Measurements from ENCODE around the gene SMG7.

Gene SMG7

GRCh38 chr1:183495420-183495819, 23.1 kb downstream of the SMG7 start (continued):
- TF ChIP-seq, protein P1, sequence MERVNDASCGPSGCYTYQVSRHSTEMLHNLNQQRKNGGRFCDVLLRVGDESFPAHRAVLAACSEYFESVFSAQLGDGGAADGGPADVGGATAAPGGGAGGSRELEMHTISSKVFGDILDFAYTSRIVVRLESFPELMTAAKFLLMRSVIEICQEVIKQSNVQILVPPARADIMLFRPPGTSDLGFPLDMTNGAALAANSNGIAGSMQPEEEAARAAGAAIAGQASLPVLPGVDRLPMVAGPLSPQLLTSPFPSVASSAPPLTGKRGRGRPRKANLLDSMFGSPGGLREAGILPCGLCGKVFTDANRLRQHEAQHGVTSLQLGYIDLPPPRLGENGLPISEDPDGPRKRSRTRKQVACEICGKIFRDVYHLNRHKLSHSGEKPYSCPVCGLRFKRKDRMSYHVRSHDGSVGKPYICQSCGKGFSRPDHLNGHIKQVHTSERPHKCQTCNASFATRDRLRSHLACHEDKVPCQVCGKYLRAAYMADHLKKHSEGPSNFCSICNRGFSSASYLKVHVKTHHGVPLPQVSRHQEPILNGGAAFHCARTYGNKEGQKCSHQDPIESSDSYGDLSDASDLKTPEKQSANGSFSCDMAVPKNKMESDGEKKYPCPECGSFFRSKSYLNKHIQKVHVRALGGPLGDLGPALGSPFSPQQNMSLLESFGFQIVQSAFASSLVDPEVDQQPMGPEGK (tag by site-specific recombination; IDR thresholded peaks at IDR 0.05) = no peak
- TF ChIP-seq SCRT1 (tag by site-specific recombination; IDR thresholded peaks at IDR 0.05; ENCODE audit: borderline replicate concordance) = no peak
- TF ChIP-seq ZNF10 (tag by site-specific recombination; IDR thresholded peaks at IDR 0.05) = no peak
- no peak for TF ChIP-seq ZBTB17 (tag by site-specific recombination; IDR thresholded peaks at IDR 0.05)

DNA sequence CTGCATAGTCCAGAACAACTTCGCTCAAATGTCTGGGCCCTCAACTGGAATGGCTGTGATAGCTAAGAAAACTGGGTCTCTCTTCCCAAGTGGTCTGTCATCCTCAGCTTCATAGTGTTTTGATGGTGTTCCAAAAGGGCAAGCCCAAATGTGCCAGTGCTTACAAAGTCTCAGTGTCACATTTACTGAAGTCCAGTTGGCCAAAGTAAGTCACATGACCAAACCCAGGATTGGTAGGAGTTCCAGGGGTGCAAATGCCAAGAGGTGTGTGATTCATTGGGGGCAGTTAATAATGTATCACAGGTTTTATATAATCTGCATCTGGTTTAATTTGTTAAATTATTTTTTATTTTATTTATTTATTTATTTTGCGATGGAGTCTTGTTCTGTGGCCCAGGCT, 24.9 kb downstream of the SMG7 start:
- Histone ChIP-seq H3K4me3 (ENCODE audit: low read depth, low read length) (no peak overlapping the region), H3K36me3 (ENCODE audit: control insufficient read depth in 2 of 2, insufficient read depth in 1 of 2, low read length in 2 of 2) (no peaks in the 10 kb centered on the region), H3K9me3 (ENCODE audit: control insufficient read depth, insufficient read depth, low read depth, low read length) (no peaks in the 10 kb centered on the region), H3K4me1 (ENCODE audit: control insufficient read depth, insufficient read depth, low read length) (no peaks in the 10 kb centered on the region), H3K27ac (ENCODE audit: extremely low read depth, low read depth, low read length) (no peak overlapping the region)
- ChIA-PET CTCF (no interaction called here), POLR2A (no interaction called here)
- TF ChIP-seq ZNF324 (tag by site-specific recombination; IDR thresholded peaks at IDR 0.05) (no peak), ZNF549 (tag by site-specific recombination; IDR thresholded peaks at IDR 0.05) (no peak), ZSCAN30 (tag by site-specific recombination; IDR thresholded peaks at IDR 0.05) (no peak), ZNF140 (tag by site-specific recombination; IDR thresholded peaks at IDR 0.05) (no peak), GLI4 (tag by site-specific recombination; IDR thresholded peaks at IDR 0.05) (no peak), ZBTB49 (tag by site-specific recombination; IDR thresholded peaks at IDR 0.05; ENCODE audit: low read depth) (no peak), ZNF561 (tag by site-specific recombination; IDR thresholded peaks at IDR 0.05; ENCODE audit: borderline replicate concordance) (no peak), ZNF426 (tag by site-specific recombination; IDR thresholded peaks at IDR 0.05) (no peak)

- no peaks in the 10 kb centered on the region for H3K36me3 ChIP-seq (ENCODE audit: control insufficient read depth in 2 of 2, insufficient read depth in 1 of 2, low read length in 2 of 2)
- no peak for TF ChIP-seq AEBP2 (tag by site-specific recombination; IDR thresholded peaks at IDR 0.05; ENCODE audit: borderline replicate concordance)
- no peak for TF ChIP-seq ZNF664 (tag by site-specific recombination; IDR thresholded peaks at IDR 0.05)
- no peak for TF ChIP-seq PRDM6 (tag by site-specific recombination; IDR thresholded peaks at IDR 0.05)
- no peak for TF ChIP-seq ZNF596 (tag by site-specific recombination; IDR thresholded peaks at IDR 0.05)
- no peak for TF ChIP-seq ZNF76 (tag by site-specific recombination; IDR thresholded peaks at IDR 0.05; ENCODE audit: borderline replicate concordance, low read depth)
- TF ChIP-seq ZBTB21 (tag by site-specific recombination; IDR thresholded peaks at IDR 0.05) = no peak
- TF ChIP-seq ZBTB1 (tag by site-specific recombination; IDR thresholded peaks at IDR 0.05) = no peak
- TF ChIP-seq, protein P1 (tag by site-specific recombination; IDR thresholded peaks at IDR 0.05) = no peak
- no peak for TF ChIP-seq ZNF677 (tag by site-specific recombination; IDR thresholded peaks at IDR 0.05)
- TF ChIP-seq, protein P2, sequence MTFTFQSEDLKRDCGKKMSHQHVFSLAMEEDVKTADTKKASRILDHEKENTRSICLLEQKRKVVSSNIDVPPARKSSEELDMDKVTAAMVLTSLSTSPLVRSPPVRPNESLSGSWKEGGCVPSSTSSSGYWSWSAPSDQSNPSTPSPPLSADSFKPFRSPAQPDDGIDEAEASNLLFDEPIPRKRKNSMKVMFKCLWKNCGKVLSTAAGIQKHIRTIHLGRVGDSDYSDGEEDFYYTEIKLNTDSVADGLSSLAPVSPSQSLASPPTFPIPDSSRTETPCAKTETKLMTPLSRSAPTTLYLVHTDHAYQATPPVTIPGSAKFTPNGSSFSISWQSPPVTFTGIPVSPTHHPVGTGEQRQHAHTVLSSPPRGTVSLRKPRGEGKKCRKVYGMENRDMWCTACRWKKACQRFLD (tag by site-specific recombination; IDR thresholded peaks at IDR 0.05) = no peak
- no peak for TF ChIP-seq ZNF239 (tag by site-specific recombination; IDR thresholded peaks at IDR 0.05)
Measured at GRCh38 chr1:183498342-183498991, 26.2 kb downstream of the SMG7 start.

More at GRCh38 chr1:183498342-183498991, 26.2 kb downstream of the SMG7 start:
- Histone ChIP-seq H3K4me3 (ENCODE audit: low read depth, low read length) (no peak overlapping the region), H3K9me3 (ENCODE audit: control insufficient read depth, insufficient read depth, low read depth, low read length) (no peaks in the 10 kb centered on the region), H3K27ac (ENCODE audit: extremely low read depth, low read depth, low read length) (no peak overlapping the region), H3K4me1 (ENCODE audit: control insufficient read depth, insufficient read depth, low read length) (no peaks in the 10 kb centered on the region)
- POLR2A ChIA-PET = no interaction called here
- CTCF ChIA-PET = no interaction called here

All from HEK293 (cell line).